A673 (cell line): ENCODE data around the gene ALKBH8.

Experiments
- EZH2 ChIP-seq: fragments of 200-600 bp; sonication (generic); IDR thresholded peaks from 2 replicates; pipeline ENCODE4 v1.6.1; 2017; ENCODE audit warnings: borderline replicate concordance, low read depth, mild to moderate bottlenecking, mixed read lengths, antibody characterized with exemption, low read length; ENCODE audit not compliant: poor library complexity, severe bottlenecking
- TF ChIP-seq, protein P1 (sequence below): fragments of 300-800, 200-600 bp; sonication (generic); conservative IDR thresholded peaks from 2 replicates; pipeline ENCODE4 v1.5.1; 2017; ENCODE audit warnings: low read depth, mild to moderate bottlenecking, antibody characterized with exemption, low read length, moderate library complexity, mixed read lengths

DNA sequence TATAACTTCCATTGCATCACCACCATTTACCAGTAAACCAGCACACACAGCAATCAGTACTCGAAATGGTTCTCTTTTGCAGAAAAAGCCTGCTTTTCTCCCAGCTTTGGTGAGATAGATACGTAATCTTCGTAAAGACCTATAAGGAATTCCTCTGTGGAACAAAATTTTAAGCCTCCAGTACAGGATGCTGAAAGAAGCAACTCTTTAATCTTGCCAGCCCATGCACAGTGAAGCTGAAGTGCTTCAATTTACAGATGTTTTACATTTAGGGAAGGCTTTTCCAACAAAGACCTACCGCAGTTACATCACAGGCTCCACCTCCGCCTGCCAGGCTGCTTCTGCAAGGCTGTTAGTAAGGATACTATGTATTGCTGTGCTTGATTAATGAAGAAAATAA, 27.3 kb upstream of the ALKBH8 start:
- TF ChIP-seq, protein P1, sequence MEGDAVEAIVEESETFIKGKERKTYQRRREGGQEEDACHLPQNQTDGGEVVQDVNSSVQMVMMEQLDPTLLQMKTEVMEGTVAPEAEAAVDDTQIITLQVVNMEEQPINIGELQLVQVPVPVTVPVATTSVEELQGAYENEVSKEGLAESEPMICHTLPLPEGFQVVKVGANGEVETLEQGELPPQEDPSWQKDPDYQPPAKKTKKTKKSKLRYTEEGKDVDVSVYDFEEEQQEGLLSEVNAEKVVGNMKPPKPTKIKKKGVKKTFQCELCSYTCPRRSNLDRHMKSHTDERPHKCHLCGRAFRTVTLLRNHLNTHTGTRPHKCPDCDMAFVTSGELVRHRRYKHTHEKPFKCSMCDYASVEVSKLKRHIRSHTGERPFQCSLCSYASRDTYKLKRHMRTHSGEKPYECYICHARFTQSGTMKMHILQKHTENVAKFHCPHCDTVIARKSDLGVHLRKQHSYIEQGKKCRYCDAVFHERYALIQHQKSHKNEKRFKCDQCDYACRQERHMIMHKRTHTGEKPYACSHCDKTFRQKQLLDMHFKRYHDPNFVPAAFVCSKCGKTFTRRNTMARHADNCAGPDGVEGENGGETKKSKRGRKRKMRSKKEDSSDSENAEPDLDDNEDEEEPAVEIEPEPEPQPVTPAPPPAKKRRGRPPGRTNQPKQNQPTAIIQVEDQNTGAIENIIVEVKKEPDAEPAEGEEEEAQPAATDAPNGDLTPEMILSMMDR, result no peak
- no peak for TF ChIP-seq EZH2
